Pulmonary artery endothelial cell (primary cell): ENCODE results near the gene ALG1L2. TPM values are rescaled to one million over a fixed set of nuclear protein-coding genes. Genes with fewer than 3 reads are reported as not detected.
"Not testable (repeated sequence)": the region's sequence is repeated elsewhere in the genome, so short reads cannot be mapped to it uniquely, and the experiment has no call there.

Source experiments
- DNase-seq: peaks from one replicate; pipeline ENCODE4 v3.0.0-alpha.2; 2011; ENCODE audit warnings: low read depth, low spot score
- total RNA-seq: library from RNA; depleted of rRNA; stranded (reverse); fragments of >200 nt; gene quantifications from 2 replicates; pipeline ENCODE4 v1.2.3, GENCODE V29; 2014

The ALG1L2 gene, protein sequence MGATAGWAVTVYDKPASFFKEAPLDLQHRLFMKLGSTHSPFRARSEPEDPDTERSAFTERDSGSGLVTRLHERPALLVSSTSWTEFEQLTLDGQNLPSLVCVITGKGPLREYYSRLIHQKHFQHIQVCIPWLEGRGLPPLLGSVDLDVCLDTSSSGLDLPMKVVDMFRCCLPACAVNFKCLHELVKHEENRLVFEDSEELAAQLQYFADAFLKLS
- total RNA-seq, result not detected in 2 replicates

DNA sequence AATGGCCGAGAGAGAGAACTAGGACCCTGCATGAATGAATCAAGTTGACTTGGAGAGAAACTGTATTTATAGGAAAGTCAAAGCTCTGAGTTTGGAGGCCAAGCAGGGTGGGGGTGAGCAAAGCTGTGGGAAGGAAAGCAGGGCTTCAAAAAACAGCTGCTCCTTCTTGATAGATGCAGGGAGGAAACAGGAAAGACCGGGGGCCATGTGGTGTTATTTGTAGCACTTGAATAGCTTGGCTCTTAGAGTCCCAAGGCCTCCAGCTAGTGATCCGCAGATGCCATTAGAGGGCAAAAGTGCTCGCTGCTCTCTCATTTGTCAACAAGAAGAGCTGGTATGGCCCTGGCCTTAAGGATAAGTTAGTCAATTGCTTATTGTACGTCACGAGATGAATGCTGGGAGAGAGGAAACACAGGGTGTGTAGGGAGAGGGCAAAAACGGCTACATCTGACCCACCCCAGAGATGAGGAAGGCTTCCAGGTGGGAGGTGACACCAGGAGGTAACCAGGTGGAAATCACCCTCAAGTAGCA, at the start of gene ALG1L2:
Gene ALG1L2 (plus strand): TSS at position 481 of the 531 bp plus-strand sequence. CDS start 186 bp downstream, outside the sequence.
- peak; percentile 83 for DNase-seq

DNA sequence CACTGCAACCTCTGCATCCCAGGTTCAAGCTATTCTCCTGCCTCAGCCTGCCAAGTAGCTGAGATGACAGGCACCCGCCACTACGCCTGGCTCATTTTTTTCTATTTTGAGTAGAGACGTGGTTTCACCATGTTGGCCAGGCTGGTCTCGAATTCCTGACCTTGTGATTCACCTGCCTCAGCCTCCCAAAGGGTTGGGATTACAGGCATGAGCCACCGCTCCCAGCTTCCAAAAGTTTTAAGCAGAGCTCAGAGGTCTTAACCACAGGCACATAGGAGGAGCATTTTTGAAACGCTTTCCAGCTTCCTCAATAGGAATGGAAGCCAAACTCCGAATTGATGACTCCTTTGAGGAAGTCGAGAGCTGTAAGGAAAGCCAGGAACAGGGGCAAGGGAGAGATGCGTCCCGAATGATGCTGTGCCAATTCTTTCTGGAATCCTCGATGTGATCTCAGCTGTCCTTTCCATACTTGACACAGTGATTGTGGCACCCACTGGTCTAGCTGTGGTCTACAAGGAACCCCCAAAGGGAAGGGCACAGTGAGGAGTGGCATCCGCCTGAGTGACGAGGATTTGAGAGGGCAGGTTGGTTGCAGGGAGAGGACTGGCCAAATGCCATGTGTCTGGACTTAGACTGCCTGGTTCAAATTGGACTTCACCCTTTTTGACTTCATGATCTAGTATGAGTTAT, 44.4 kb upstream of the ALG1L2 start:
- DNase-seq, result not testable (repeated sequence)

DNA sequence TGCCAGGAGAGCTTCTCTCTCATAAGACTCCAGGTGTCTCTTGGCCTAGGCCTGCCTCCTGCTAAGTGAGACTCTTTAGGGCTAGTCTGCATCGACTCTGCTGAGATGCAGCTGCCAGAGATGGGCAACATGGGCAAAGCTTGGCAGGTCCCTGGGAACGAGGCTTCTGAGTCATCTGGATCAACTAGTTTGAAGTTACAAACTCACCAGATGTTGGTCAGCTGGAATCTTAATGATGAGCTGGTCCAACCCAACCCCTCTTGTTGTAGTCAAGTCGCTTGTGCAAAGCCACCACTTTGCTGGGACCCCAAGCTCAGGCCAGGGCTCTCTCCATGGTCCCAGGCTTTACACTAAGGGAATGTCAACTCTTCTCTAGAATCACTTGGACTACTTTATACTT, 38.9 kb upstream of the ALG1L2 start:
- DNase-seq, result not testable (repeated sequence)

DNA sequence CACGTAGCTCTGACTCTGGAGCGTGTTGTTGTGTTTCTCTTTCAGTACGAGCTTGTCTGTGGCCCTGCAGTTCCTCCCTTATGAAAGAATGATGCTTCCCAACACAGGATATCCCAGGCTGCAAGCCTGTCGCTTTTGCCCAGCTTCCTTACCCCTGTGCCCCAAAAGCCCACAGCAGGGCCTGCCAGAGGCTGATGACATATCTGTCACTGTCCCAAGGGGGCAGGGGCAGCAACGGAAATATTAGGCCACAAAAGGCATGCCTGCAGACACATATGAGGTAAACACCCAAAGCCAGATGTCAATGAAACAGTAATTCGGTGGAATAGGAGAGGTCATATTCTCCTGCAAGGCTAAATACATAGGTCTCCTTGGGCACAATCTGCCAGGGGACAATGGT, 38.0 kb upstream of the ALG1L2 start:
- DNase-seq, result not testable (repeated sequence)

DNA sequence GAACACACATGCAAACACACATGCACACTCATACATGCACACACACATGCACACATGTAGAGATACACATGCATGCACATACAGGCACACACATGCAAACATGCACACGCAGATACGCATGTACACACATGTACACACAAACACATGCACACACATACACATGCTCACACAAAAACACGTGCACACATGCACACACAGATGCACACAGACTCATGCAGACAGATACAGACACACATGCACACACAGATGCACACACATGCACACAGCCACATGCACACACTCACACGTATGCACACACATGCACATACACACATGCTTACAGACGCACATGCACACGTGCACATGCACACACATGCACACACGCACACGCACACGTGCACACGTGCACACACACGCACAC, 37.3 kb upstream of the ALG1L2 start:
- DNase-seq, result no peak

DNA sequence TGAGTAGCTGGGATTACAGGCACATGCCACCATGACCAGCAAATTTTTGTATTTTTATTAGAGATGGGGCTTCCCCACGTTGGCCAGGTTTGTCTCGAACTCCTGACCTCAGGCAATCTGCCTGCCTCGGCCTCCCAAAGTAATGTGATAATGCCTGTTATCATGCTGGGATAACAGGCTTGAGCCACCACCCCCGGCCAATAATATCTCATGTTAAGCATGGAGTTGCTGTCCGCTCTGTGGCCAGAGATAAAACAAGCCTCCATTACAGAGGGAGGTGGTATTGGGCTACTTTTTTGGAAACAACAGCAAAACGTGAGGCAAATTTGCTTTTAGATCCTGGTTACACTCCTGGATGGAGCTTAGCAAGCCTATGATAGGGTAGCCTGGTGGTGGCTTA, 32.9 kb upstream of the ALG1L2 start:
- no peak for DNase-seq

DNA sequence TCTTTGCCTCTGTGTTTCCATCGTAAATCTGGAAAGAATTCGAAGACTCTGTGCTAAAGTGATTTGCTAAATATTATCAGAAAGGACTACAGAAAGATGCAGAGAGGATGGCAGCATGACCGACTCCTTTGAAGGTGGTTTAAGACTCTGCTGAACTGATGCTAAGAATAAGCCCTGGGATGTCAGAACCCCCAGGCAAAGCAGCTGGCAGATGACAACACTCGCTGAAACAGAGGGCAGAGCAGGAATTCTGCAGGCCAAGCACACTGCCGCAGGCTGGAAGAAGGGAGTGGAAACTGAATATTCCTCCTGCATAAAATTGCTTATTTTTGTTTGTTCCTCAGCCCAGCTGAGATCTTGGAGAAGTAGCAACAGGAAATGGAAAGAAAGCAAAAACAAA, 29.3 kb upstream of the ALG1L2 start:
- not testable (repeated sequence) for DNase-seq

DNA sequence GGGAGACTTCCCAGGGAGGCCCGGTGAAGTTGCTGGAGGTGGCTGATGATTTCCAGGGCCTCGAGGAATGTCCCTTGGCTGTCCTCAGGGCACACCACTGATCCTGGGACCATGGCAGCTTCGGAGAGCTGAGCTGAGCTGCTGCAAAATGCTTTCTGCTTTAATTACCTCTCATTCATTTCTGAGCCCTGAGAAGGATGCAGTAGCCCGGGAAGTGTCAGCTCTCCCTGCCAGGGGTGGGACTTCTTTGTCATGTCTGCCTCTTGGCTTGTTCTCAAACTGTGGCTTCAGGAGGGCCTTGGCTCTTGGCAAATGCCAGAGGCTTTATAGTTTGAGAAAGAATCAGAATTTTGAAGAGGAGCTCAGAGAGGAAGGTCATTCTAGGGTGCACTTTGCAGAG, 28.7 kb upstream of the ALG1L2 start:
- DNase-seq, result not testable (repeated sequence)

DNA sequence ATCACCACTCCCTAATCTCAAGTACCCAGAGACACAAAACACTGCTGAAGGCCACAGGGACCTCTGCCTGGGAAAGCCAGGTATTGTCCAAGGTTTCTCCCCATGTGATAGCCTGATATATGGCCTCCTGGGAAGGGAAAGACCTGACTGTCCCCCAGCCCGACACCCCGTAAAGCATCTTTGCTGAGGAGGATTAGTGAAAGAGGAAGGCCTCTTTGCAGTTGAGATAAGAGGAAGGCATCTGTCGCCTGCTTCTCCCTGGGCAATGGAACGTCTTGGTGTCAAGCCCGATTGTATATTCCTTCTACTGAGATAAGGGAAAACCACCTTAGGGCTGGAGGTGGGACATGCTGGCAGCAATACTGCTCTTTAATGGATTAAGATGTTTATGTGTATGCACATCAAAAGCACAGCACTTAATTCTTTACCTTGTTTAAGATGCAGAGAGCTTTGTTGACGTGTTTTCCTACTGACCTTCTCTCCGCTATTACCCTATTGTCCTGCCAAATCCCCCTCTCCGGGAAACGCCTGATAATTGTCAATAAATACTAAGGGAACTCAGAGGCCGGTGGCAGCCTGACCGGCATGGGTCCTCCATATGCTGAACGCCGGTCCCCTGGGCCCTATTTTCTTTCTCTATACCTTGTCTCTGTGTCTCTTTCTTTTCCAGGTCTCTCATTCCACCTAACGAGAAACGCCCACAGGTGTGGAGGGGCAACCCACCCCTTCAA, 23.9 kb upstream of the ALG1L2 start:
- DNase-seq, result not testable (repeated sequence)

DNA sequence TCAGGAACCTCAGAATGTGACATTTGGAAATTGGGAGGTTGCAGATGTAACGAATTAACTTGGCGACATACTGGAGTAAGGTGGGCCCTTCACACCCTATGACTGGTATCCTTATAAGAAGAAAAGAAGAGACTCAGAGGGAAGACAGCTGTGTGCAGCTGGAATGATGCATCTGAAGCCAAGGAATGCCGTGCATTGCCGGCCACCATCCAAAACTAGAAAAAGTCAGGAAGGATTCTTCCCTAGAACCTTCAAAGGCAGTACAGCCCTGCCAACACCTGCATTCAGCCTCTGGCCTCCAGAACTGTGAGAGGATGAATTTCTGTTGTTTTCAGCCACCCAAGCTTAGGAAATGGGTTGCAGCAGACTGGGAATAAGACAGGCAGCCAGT, 23.4 kb upstream of the ALG1L2 start:
- DNase-seq, result not testable (repeated sequence)

DNA sequence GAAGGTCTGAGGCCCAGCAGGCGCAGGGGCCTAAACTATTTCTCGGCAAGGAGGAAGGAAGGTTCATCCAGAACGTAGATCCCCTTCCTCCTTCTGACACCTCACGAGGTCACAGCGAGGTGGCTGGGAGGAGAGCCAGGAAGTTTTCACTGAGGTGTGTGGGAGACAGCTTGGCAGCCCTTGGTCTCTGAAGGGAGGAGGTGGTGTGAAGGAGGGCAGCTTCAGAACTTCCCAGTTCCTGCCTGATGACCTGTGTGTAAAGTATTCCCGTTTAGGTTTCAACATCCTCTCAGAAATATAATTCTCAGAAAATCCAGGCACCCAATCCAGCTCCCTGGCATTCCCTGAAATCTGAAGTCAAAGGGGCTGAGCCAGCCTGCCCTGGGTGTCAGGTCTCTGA, 22.9 kb upstream of the ALG1L2 start:
- DNase-seq, result not testable (repeated sequence)

DNA sequence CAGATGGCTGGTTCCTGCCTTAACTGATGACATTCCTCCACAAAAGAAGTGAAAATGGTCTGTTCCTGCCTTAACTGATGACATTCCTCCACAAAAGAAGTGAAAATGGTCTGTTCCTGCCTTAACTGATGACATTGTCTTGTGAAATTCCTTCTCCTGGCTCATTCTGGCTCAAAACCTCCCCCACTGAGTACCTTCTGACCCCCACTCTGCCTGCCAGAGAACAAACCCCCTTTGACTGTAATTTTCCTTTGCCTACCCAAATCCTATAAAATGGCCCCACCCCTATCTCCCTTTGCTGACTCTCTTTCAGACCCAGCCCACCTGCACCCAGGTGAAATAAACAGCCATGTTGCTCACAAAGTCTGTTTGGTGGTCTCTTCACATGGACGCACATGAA, 22.5 kb upstream of the ALG1L2 start:
- not testable (repeated sequence) for DNase-seq

DNA sequence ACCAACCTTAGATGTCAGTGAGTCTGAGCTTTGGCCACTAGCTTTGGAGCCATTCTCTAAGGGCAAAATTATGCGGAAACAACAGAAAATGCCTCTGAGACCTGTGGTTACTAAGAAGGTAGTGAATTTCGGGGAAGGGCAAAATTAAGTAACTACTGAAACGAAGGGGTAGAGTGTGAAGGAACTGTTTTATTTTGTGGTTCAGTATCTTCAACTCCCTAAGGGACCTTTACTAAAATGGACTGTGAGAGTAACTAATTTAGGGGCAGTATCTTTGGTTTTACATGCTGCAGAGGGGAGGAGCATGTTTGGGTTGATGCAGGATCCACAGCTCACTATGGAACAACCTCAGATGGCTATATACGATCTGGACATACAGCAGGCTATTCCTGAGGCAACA, 8.0 kb upstream of the ALG1L2 start:
- no peak for DNase-seq

DNA sequence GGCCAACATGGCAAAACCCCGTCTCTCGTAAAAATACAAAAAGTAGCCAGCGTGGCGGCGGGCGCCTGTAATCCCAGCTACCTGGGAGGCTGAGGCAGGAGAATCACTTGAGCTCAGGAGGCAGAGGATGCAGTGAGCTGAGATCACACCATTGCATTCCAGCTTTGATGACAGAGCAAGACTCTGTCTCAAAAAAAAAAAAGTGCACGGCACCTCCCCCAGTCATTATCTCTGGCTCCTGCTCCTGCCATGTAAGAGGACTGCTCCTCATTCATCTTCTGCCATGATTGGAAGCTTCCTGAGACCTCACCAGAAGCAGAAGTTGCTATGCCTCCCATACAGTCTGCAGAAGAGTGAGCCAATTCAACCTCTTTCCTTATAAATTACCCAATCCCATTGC, 4.0 kb upstream of the ALG1L2 start:
- no peak for DNase-seq

DNA sequence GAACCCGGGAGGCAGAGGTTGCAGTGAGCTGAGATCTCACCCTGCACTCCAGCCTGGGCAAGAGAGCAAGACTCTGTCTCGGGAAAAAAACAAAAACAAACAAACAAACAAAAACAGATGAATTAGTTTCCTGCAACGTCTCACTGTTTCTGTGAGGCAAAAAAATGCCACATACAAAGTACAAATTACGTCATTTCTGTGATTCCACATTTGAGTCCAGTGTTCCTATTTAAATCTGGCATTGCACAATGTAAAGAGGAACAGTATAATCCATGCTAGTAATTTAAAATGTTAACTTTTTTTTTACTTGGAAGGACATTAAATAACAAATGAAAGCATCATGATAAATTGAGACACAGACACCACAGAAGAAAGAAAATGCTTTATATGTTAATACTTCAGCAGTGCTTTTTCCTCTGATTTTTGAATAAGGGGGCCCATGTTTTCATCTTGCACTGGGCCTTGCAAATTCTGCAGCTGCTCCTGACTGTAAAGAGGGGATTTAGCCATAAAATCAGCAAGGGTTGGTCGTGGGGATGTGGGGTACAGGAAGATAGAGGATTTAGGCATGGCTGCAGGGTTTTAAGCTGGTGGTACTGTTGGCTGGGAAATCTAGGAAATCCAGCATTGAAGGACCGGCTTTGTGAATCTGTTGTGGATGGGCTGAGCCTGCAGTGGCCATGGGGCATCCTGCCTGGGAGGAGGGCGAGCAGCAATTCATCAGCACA, 1.9 kb downstream of the ALG1L2 start:
- DNase-seq, result not testable (repeated sequence)

DNA sequence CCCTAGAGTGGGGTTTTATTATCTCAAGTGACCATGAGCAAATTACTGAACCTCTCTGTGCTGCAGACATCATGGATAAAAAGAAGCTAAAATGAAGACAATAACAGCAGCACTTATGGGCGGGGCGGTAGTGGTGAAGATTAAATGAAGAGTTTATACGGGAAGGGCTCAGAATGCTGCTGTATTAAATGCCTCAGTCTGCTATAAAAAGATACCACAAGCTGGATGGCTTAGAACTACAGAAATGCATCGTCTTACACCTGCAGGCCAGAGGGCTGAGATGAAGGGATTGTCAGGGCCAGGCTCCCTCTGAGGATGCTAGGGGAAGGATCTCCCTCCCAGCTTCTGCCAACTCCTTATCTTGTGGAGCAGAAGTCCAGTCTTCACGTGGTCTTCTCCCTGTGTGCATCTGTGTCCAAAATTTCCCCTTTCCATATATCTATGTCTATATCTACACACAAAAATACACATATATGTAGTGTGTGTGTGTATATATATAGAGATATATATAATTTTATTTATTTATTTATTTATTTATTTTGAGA, 2.9 kb downstream of the ALG1L2 start:
- no peak for DNase-seq

DNA sequence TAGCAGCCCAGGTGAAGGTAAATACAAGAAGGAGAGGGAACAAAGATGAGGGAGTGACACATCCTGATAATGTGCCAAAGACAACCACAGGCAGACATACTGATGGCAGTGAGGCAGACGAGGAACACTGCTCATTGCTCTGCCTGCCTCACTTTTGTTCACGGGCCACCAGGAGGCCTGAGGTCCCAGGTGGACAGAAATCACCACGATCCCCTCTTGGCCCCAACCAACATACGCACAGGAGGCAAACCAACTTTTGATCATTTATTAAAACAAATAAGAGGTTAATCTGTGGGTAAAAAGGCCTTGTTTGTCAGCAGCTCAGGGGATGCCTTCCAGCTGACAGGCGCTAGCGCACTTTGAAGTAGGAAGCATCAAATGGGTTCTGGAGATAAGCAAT, 4.2 kb downstream of the ALG1L2 start:
- DNase-seq, result no peak

DNA sequence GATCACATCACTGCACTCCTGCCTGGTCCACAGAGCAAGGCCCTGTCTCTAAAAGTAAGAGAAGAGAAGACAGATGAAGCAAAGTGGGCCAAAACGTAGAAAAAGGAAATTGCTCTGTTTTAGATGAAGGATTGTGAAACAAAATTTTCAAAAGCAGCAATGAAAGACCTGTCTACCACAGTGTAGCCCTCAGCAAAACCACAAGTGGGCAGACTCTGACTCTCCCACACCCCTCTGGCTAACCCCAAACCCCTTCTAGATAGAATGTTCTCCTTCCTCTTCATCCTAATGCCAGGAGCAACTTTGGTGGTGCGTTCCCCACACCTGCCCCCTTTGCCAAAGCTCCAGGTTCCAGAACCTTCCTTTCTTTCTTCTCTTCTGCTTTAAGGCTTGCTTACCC, 5.0 kb downstream of the ALG1L2 start:
- DNase-seq, result not testable (repeated sequence)

DNA sequence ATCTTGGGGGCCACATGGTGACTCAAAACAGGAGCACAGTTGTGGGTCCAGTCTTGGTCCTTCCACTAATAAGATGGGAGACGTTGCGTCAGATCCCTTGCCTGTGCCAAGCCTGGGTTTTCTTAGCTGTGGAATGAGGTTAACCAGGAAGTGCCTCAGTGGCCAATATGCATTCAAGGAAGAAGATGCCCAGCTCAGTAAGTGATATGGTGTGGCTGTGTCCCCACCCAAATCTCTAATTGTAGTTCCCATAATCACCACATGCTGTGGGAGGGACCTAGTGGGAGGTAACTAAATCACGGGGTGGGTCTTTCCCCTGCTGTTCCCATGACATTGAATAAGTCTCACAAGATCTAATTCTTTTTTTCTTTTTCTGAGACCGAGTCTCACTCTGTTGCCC, 6.4 kb downstream of the ALG1L2 start:
- DNase-seq, result no peak

DNA sequence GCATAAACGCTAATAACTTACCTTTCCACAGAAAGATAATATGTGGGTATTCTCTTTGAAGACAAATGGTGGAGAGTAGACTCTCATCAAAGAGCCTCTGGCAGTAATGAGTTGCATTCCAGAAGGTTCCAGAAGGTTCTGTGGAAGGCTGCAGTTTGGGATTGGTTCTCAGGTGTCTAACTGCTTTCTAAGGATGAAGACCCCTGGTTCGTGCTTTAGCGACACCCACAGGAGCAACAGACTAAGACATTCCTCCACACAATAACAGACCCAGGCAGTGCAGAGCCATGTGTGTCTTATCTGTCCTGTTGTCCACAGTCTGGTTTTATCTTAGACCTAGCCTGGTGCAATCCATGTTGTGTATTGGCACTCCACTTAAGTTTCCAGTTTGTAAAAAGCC, 9.1 kb downstream of the ALG1L2 start:
- not testable (repeated sequence) for DNase-seq

DNA sequence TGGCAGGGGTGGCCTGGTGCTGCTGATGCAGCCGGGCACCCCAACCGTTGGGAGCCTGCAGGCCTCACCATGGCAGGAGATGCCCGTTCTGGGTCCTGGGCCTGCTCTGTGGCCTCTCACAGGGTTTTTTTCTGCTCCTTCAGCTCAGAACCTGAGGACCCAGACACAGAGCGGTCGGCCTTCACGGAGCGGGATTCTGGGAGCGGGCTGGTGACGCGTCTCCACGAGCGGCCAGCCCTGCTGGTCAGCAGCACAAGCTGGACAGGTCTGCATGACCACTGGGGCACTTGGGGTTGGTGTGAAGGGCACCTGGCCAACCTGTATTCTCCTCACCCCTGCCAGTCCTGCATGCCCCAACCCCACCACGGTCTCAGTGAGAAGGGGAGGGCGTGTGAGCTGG, 10.3 kb downstream of the ALG1L2 start:
- no peak for DNase-seq
